SU-DHL-6 (cell line): ENCODE results near the gene LRP11.

Source experiments
- H2AFZ ChIP-seq: fragments of 200-600 bp; sonication (generic); 2 replicates; pipeline ENCODE4 v1.6.1; 2014; ENCODE audit warnings: low read depth, mild to moderate bottlenecking, moderate library complexity, mixed read lengths, antibody characterized with exemption, low read length; ENCODE audit not compliant: severe bottlenecking
- H3F3A ChIP-seq: fragments of 200-600 bp; shearing (Covaris generic); 2 replicates; pipeline ENCODE4 v1.6.0; 2016; ENCODE audit warnings: antibody characterized with exemption, mild to moderate bottlenecking; ENCODE audit not compliant: insufficient read depth
- H3K27ac ChIP-seq: fragments of 200-600 bp; sonication (generic); 2 replicates; pipeline ENCODE4 v1.5.1; 2016; ENCODE audit warnings: low read depth, mild to moderate bottlenecking, low read length, moderate library complexity, mixed read lengths
- H3K27me3 ChIP-seq: fragments of 200-600 bp; sonication (generic), shearing (Covaris generic); 2 replicates; pipeline ENCODE4 v1.6.0; 2014; ENCODE audit warnings: mild to moderate bottlenecking, low read length
- H3K36me3 ChIP-seq: fragments of 200-600 bp; sonication (generic); 2 replicates; pipeline ENCODE4 v1.6.1; 2014; ENCODE audit warnings: mild to moderate bottlenecking, low read length, mixed read lengths
- H3K4me2 ChIP-seq: fragments of 300-600, 200-600 bp; shearing (Covaris generic), sonication (generic); 2 replicates; pipeline ENCODE4 v1.6.0; 2014; ENCODE audit warnings: low read length, low read depth, mild to moderate bottlenecking; ENCODE audit not compliant: poor library complexity, severe bottlenecking
- H3K4me3 ChIP-seq: fragments of 200-600 bp; sonication (generic); 2 replicates; pipeline ENCODE4 v1.5.1; 2014; ENCODE audit warnings: antibody characterized with exemption, low read length, mild to moderate bottlenecking, mixed read lengths; ENCODE audit not compliant: insufficient read depth, poor library complexity, severe bottlenecking
- H3K79me2 ChIP-seq: fragments of 200-600 bp; sonication (generic); 2 replicates; pipeline ENCODE4 v1.6.1; 2014; ENCODE audit warnings: mild to moderate bottlenecking, low read length, moderate library complexity; ENCODE audit not compliant: insufficient read depth
- H3K9ac ChIP-seq: fragments of 200-600 bp; sonication (generic); 2 replicates; pipeline ENCODE4 v1.7.0; 2014; ENCODE audit warnings: mild to moderate bottlenecking, low read length
- H3K9me2 ChIP-seq: fragments of 200-600 bp; sonication (generic); replicated peaks from 2 replicates; pipeline ENCODE4 v1.6.1; 2014; ENCODE audit warnings: low read length; ENCODE audit not compliant: insufficient read depth
- H3K9me3 ChIP-seq: fragments of 200-600 bp; sonication (generic); 2 replicates; pipeline ENCODE4 v1.6.1; 2014; ENCODE audit warnings: low read length, mixed read lengths; ENCODE audit not compliant: insufficient read depth
- H4K20me1 ChIP-seq: fragments of 200-600 bp; sonication (generic); 2 replicates; pipeline ENCODE4 v1.6.1; 2014; ENCODE audit warnings: low read depth, mild to moderate bottlenecking, antibody characterized with exemption, low read length, moderate library complexity, mixed read lengths
- EZH2phosphoT487 ChIP-seq: fragments of 200-600 bp; sonication (generic), shearing (Covaris generic); conservative IDR thresholded peaks from 2 replicates; pipeline ENCODE4 v1.6.1; 2018; ENCODE audit warnings: mild to moderate bottlenecking, antibody characterized with exemption, low read length, moderate library complexity, mixed read lengths
- TF ChIP-seq, protein P1 (sequence below): fragments of 200-600 bp; sonication (generic); IDR thresholded peaks from one replicate; pipeline ENCODE4 v1.5.1; 2017; ENCODE audit warnings: antibody characterized with exemption, mild to moderate bottlenecking, low read length, moderate library complexity; ENCODE audit not compliant: insufficient read depth, poor library complexity, severe bottlenecking

Gene LRP11

DNA sequence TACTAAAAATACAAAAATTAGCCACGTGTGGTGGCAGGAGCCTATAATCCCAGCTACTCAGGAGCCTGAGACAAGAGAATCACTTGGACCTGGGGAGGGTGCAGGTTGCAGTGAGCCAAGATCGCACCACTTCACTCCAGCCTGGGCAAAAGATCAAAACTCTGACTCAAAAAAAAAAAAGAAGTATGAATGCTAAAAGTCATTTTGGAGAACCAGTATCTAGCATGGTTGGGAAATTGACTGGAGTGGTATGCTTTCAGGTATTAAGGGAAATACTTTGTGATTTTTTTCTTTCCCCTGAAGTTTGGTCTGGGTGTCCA is 84.6 kb downstream of the LRP11 start:
- H3K27me3 ChIP-seq: no peaks in the 10 kb centered on the region
- peaks cover 3% of the 10 kb centered on the region; the same call in 1 of the 2 replicates for H4K20me1 ChIP-seq
- no peak for TF ChIP-seq EZH2phosphoT487
- TF ChIP-seq, protein P1, sequence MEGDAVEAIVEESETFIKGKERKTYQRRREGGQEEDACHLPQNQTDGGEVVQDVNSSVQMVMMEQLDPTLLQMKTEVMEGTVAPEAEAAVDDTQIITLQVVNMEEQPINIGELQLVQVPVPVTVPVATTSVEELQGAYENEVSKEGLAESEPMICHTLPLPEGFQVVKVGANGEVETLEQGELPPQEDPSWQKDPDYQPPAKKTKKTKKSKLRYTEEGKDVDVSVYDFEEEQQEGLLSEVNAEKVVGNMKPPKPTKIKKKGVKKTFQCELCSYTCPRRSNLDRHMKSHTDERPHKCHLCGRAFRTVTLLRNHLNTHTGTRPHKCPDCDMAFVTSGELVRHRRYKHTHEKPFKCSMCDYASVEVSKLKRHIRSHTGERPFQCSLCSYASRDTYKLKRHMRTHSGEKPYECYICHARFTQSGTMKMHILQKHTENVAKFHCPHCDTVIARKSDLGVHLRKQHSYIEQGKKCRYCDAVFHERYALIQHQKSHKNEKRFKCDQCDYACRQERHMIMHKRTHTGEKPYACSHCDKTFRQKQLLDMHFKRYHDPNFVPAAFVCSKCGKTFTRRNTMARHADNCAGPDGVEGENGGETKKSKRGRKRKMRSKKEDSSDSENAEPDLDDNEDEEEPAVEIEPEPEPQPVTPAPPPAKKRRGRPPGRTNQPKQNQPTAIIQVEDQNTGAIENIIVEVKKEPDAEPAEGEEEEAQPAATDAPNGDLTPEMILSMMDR: no peak
- no peaks in the 10 kb centered on the region for H3K9me2 ChIP-seq
- no peak overlapping the region for H2AFZ ChIP-seq
- peaks cover 32% of the 10 kb centered on the region; the same call in 1 of the 2 replicates for H3K36me3 ChIP-seq
- no peak overlapping the region for H3K27ac ChIP-seq
- H3K9ac ChIP-seq: no peak overlapping the region
- H3K9me3 ChIP-seq: no peaks in the 10 kb centered on the region
- H3K4me3 ChIP-seq: no peak overlapping the region
- H3K79me2 ChIP-seq: peaks cover 14% of the 10 kb centered on the region
- 0 out of 2 replicates have a peak, but pooled peaks cover 3% of the 10 kb centered on the region for H3F3A ChIP-seq
- H3K4me2 ChIP-seq: no peak overlapping the region

DNA sequence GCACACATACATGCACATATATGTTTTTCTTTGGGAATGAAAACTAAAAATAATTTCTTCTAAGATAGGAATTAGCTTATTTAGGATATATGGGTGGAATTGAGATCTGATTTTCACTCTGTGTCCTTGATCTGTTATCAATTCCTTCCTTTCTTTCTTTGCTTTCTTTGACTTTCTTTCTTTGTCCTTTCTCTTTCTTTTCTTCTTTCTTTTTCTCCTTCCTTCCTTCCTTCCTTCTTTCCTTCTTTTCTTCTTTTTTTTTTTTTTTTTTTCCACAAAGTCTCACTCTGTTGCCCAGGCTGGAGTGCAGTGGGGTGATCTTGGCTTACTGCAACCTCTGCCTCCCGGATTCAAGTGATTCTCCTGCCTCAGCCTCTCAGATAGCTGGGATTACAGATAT is 86.5 kb downstream of the LRP11 start:
- Histone ChIP-seq H3F3A (0 out of 2 replicates have a peak, but pooled peaks cover 3% of the 10 kb centered on the region), H3K9me3 (no peaks in the 10 kb centered on the region), H2AFZ (no peak overlapping the region), H3K27ac (no peak overlapping the region), H3K9ac (no peak overlapping the region), H3K4me3 (no peak overlapping the region), H4K20me1 (peaks cover 3% of the 10 kb centered on the region; the same call in 1 of the 2 replicates), H3K36me3 (peaks cover 38% of the 10 kb centered on the region; the same call in 1 of the 2 replicates), H3K79me2 (peaks cover 4% of the 10 kb centered on the region), H3K27me3 (no peaks in the 10 kb centered on the region), H3K4me2 (no peak overlapping the region), H3K9me2 (no peaks in the 10 kb centered on the region)
- TF ChIP-seq EZH2phosphoT487: no peak
- TF ChIP-seq, protein P1: no peak

DNA sequence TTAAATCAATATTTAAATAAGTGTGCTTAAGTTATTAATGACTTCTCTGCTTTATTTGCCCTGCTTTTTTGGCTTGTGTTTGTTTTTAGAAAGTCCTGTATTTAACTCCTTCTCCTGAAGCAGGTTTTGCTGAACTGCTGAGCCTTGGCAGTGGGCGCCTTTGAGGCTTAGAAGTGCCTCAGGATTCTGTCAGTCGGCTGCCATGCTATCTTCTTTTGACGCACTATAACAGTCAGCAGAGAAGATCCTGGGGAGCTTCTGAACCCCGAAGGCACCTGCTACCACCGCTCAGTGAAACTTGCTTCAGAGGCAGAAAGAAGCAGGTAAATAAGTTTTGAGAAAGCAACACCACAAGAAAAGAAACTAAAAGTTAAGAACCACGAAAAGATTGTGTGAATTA is 92.2 kb downstream of the LRP11 start:
- Histone ChIP-seq H3K27ac (no peak overlapping the region), H3K9ac (no peak overlapping the region), H2AFZ (no peak overlapping the region), H3K79me2 (peaks cover 36% of the 10 kb centered on the region), H4K20me1 (peaks cover 6% of the 10 kb centered on the region; the same call in 1 of the 2 replicates), H3K4me2 (no peak overlapping the region), H3F3A (0 out of 2 replicates have a peak, but pooled peaks cover 3% of the 10 kb centered on the region), H3K9me2 (no peaks in the 10 kb centered on the region), H3K9me3 (no peaks in the 10 kb centered on the region), H3K36me3 (peaks cover 32% of the 10 kb centered on the region; the same call in 1 of the 2 replicates), H3K27me3 (no peaks in the 10 kb centered on the region), H3K4me3 (no peak overlapping the region)
- no peak for TF ChIP-seq EZH2phosphoT487
- TF ChIP-seq, protein P1: no peak
